Stimulated activated naive CD4-positive, alpha-beta T cell (primary cell): Measurements from ENCODE around the gene KIF5C.
"Not testable (repeated sequence)": the region's sequence is repeated elsewhere in the genome, so short reads cannot be mapped to it uniquely, and the experiment has no call there.

Source experiments
- DNase-seq, 6 experiments: peaks; one replicate each; lab custom pipeline; 2025; lab: John Stamatoyannopoulos, UW

The KIF5C gene

GRCh38 chr2:148874868-148875341, at the start of gene KIF5C:
Gene KIF5C (plus strand): TSS chr2:148875227. CDS start chr2:148875618, 391 bp downstream.
- peak; percentile 71 to 85 (median 82) for DNase-seq

GRCh38 chr2:148826791-148827190, 48.2 kb upstream of the KIF5C start:
- no peak for DNase-seq

DNA sequence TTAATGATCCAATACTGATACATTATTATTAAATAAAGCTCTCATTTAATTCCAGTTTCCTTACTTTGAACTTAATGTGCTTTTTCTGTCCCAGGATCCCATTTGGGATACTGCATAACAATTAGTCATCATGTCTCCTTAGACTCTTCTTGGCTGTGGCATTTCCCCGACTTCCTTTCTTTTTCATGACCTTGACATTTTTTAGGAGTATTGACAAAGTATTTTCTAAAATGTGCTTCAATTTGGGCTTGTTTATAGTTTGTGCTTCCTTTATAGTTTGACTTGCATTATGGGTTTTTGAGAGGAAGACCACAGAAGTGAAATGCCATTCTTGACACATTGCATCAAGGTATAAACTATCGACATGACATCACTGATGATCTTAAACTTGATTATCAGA, 46.1 kb upstream of the KIF5C start:
- DNase-seq, result no peak

GRCh38 chr2:148829618-148830017, 45.4 kb upstream of the KIF5C start:
- no peak for DNase-seq

- no peak for DNase-seq
Measured at GRCh38 chr2:148832637-148833036, 42.4 kb upstream of the KIF5C start.

DNA sequence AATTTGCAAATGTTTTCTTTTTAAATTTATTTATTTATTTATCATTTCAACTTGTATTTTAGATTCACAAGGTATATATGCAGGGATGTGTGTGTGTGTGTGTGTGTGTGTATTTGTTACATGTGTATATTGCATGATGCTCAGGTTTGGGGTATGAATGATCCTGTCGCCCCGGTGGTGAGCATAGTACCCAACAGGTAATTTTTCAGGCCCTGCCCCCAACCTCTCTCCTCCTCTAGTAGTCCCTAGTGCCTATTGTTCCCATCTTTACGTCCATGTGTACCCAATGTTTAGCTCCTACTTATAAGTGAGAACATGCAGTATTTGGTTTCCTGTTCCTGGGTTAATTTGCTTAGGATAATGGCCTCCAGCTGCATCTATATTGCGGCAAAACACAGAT, 33.0 kb upstream of the KIF5C start:
- no peak for DNase-seq

DNA sequence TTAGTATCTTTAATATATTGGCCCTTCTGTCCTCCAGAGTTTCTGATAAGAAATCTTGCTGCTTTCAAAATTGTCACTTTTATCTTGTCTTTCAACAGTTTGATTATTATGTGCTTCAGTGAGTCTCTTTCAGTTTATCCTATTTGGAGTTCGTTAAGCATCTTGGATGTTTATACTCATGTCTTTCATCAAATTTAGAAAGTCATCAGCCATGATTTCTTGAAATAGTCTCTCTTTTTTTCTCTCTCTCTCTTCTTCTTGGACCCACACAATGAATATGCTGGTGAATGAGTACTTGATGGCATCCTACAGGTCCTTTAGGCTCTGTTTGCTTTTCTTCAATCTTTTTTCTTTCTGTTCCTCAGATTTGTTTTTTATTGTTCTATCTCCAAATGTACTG, 26.9 kb upstream of the KIF5C start:
- no peak for DNase-seq

DNA sequence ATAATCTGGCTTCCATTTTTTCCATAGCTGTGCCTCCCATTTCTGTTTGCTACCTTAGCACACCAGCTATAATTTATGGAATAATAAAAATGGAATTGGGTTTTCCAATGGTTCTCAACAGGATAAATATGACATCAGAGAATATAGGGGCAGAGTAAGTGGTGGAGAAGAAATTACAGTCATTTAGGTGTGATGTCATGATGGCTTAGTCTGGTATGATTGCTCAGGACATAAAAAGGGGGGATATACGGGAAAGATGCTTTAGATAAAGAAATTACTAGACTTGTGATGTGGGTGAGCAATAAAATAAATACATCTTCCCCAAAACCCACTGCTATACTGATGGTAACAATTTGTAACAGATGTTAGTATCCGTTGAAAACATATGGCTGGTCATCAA, 21.6 kb upstream of the KIF5C start:
- no peak for DNase-seq

DNA sequence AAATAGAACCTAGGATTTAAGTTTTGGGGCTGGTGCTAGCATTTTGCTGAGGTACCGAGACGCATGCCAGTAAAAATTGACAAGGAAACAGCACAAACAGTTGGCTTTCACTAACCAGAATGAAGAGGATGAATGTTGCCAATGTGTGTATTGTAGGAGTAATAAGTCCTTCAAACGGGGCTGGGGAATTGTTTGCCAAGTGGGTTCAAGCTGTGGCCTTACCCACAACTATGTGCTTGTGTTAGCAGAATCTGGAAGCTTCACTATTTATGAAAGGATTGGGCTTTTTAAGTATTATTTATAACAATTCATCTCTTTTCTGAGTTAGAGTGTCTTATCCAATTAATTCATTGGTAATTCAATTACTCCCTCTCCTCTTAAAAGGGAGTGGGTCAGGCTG, 15.0 kb upstream of the KIF5C start:
- no peak for DNase-seq

GRCh38 chr2:148861367-148861766, 13.7 kb upstream of the KIF5C start:
- DNase-seq, result no peak

DNA sequence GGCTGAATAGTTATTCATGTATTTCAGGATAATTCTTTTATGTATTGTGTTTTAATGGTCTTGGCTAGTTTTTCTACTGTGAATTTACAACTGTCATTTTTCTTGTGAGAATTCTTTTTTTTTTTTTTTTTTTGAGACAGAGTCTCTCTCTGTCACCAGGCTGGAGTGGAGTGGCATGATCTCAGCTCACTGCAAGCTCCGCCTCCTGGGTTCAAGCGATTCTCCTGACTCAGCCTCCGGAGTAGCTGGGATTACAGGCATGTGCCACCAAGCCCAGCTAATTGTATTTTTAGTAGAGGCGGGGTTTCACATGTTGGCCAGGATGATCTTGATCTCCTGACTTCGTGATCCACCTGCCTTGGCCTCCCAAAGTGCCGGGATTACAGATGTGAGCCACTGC, 12.5 kb upstream of the KIF5C start:
- not testable (repeated sequence) for DNase-seq

DNA sequence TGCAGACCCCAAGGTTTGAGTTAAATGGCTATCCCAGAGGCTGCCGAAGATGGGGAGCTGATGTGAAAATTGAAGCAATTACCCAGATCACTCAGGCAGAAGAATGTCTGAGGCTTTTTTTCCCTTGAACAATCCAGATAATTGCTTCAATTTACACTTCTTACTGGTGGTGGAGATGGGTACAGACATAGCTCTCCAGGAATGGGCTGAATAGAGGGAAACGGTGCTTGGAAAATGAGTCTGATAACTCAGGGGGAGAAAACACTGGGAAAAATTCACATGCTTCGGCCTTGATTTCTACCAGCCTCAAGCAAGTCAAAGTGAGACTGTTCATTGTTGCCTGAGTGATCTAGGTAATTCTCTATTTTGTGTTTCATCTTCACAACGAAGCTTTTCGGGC, 9.5 kb upstream of the KIF5C start:
- DNase-seq, result no peak

DNA sequence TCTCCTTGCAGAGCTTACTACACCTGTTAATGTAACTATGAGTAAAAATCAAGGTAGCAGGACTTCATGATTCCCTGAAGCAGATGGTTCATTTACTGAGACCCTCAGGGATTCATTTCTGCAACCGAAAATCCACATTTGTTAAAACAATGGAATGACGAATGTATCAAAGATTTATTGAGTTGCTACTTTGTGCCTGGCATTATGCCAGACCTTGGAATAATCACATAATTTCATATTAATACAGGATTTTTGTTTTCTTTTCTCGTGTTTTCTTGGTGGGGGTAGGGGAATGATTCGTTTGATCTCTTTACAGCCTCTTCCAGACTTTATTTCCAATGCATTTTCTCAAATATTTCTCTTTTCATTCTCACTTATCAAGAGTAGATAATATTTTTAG, 8.9 kb upstream of the KIF5C start:
- DNase-seq, result no peak

DNA sequence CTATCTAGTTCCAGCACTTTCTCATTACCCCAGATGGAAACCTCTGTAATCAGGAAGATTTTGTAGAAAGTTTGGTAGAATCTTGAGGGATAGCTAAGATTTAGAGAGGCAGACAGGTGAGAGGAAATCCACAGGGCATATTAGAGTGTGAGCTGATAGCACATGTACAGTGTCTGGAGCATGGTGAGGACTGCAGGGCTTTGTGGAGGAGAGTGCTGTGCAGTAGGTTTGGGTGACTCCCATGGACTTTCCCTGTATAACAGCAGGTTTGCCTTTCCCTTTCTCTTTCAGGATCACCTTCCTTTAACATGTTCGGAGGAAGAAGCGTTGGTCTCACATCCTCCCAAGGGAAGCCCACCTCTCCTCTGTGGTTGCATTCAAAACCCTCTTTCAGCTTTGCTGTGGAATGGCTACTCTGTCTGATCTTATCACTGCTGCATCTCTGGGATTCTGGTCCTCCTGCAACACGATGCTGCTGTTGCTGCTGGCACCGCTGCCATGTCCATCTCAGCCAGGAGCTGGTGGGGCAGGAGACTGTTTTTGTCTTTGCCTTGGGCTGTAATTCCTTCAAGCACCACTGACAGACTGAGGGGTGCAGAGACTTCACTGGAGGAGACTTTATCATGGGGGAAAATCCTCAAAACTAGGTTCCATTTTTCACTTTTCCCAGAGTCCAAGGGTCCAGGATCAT, 7.8 kb upstream of the KIF5C start:
- DNase-seq, result no peak

GRCh38 chr2:148875387-148876051, 492 bp downstream of the KIF5C start:
- peak in 3 of 6 experiments; percentile 15 to 28 (median 23) for DNase-seq

DNA sequence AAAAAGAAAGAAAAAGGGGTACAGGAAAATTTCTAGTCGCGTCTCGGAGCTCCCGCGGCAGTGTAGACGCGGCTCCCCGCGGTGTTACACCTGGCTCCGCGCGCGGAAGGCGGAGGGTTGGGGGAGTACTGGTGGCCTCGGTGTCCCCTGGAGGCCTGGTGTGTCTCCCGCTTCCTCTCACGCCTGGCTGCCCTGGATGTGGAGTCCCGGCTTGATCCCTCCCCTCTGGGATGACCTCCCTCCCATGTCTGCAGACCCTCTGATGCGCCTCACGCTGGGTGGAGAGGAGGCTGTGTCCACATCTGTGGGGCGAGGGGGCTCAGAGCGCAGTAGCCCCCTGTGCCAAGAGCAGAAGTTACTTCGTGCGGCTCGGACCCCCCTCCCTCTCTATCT, 1.2 kb downstream of the KIF5C start:
- peak in 4 of 6 experiments; percentile 7 to 34 (median 18) for DNase-seq

DNA sequence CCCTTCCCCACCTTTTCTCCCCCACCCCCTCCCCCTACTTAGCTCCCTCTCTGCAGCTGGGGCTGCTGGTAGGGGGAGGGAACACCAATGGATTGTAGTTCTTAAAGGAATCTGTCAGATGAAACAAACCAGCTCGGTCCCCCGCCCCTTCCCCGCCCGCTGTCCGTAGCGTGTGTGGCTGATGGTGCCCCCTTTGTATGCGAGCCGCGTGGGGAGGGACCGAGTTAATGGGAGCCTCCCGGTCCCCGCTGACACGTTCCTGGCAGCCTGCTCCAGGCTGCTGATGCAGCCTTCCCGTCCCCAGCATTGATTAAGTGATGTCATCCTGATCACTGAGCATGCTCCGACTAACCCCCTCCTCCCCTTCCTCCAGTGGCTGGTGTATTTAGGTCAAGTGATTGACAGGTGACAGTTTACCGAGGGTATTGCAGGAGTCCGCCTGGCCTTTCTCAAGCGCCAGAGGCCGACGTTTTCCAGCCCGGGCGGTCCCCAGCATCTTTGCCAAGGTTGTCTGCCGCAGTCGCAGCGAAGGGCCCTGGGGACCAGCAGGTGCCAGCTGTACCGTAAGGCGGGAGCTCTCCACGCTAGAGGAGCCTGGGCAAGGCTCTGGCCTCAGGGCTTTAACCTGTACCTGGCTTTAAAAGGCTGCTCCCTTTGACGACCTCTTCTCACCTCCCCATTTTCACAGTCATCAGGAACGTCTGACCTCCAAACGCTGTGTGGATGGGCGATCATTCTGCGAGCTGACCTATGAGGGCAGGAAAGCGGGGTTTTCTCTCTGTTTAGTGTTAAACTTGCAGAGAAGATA, 1.8 kb downstream of the KIF5C start:
- DNase-seq, result peak in 4 of 6 experiments; percentile 9 to 45 (median 33)

- DNase-seq, result no peak
Measured at GRCh38 chr2:148877403-148877740, 2.3 kb downstream of the KIF5C start.

- no peak for DNase-seq
Measured at GRCh38 chr2:148880636-148881035, 5.6 kb downstream of the KIF5C start.

DNA sequence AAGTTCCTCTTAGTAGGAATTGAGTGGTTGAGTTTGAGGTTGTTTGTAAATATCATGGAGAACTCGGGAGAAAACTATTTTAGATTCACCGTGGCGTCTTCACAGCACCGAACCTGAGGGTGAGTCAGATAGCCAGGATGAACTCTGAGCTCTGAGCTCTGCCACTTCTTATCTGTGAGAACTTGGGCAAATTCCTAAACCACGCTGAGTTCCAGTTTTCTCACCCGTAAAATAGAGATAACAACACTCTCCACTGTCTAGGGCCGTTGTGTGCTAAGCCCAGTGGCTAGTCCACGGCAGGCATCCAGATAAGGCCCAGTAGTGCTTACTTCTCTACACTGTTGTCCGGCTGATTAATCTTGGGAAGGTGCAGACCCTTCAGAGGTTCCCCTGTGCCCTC, 7.0 kb downstream of the KIF5C start:
- no peak for DNase-seq

DNA sequence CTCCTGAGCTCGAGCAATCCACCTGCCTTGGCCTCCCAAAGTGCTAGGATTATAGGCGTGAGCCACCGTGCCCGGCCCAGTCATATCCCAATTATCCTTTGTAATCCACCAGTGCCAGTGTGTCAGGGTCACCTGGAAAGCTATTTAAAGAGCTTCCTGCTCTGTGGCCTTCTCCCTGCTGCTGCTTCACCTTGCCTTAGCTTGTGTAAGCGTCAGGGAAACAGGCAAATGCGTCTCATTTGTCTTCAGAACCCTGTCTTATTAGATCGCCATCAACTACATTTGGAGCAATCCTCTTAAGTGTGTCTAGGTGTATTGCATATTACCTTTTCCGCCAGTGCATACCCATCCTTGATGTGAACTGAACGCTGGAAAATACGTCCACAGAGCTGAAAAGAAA, 10.2 kb downstream of the KIF5C start:
- no peak for DNase-seq

DNA sequence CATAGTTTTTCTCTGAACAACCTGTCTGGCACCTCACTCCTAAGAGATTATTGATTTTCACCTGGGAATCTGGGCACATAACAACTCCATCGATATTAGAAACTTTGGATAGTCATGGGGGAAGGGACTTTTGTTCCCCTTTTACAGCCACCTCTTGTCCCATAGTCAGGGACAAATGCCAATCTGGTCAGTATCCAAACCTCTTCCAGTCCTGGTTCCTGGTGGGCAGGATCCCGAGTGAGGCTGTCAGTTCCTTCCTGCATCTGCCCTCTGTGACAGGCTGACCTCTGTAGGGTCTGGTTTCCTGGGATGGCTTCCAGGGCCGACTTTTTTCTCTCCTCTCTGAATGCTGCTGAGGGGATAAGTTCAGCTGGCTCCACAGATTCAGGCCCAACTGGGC, 11.0 kb downstream of the KIF5C start:
- DNase-seq, result no peak
